Measurements from ENCODE around the gene KCNQ4.

- TF ChIP-seq POLR2AphosphoS5 (IDR thresholded peaks at IDR 0.05; ENCODE audit: low read depth, low read length) (no peak), POLR2A (IDR thresholded peaks at IDR 0.05; ENCODE audit: low read depth, low read length) (no peak), TAF1 (IDR thresholded peaks at IDR 0.05; ENCODE audit: low read depth, low read length) (no peak), POU2F2 (IDR thresholded peaks at IDR 0.05; ENCODE audit: low read depth, low read length) (no peak)
Measured at GRCh38 chr1:40802078-40802741, 18.6 kb downstream of the KCNQ4 start.
